GM13977 (cell line): ENCODE data around the gene MAT2B.
"Not testable (repeated sequence)": the region's sequence is repeated elsewhere in the genome, so short reads cannot be mapped to it uniquely, and the experiment has no call there.

Experiments
- DNase-seq: peaks from one replicate; pipeline ENCODE4 v3.0.0; 2012; ENCODE audit warnings: low spot score
- CTCF ChIP-seq: IDR thresholded peaks from 2 replicates; pipeline ENCODE4 v1.5.1; 2012; ENCODE audit warnings: mild to moderate bottlenecking, control low read depth; ENCODE audit not compliant: insufficient read depth; ENCODE audit errors: extremely low read depth, missing control alignments
- in situ Hi-C: fragments of 300-500 bp; cut with MboI; formaldehyde crosslinking; loops from one replicate; pipeline ENCODE4 v1.12.0; 2022; ENCODE audit warnings: low sequenced_read_pairs, low pct_unique_long_range_greater_than_20kb, mixed read lengths, inconsistent platforms; ENCODE audit not compliant: unreplicated experiment

The MAT2B gene

DNA sequence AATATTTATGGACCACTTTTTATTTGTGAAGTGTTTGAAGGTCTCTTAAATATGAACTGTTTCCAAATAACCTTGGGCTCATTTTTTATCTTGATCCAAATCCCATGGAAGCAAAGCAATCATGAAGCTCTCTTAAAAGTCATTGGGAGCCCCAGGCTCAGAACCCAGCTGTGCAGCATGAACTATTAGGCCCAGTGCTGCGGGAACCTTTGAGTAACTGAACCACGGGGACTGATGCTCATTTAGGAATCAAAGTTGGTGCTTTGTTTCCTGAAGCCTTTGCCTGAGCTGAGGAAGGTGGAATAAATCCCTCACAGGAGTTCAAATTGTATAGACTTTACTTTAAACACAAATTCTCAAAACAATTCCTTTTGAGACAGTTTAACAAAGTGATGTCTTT lies 27.8 kb downstream of the MAT2B start:
- DNase-seq = no peak
- in situ Hi-C loops = no loop called here
- no peak for TF ChIP-seq CTCF

DNA sequence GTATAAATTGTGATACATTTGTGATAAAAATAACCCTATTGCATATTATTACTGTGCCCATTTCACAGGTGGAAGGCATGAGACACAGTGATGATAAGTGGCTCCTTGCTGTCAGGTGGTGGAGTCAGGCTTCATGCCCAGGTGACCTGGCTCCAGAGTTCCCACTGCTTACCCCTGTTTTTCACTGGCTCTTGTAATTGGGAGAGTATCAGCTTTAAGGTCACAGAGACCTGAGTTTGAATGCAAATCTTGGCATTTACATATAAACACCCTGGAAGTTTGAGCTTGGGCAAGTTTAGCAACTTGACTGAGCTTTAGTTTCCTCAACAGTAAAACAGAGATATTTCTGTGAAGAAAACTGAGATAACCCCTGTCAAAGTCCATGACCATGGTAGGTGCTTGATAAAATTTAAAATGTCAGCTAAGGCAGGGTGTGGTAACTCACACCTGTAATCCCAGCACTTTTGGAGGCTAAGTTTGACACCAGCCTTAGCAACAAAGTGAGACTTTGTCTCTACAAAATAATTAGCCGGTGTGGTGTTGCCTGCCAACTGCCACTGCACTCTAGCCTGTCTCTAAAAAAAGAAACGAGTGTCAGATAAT lies 29.2 kb downstream of the MAT2B start:
- TF ChIP-seq CTCF = no peak
- no peak for DNase-seq
- in situ Hi-C loops = no loop called here

GRCh38 chr5:163535290-163535689 lies 29.9 kb downstream of the MAT2B start:
- no peak for DNase-seq
- no peak for TF ChIP-seq CTCF
- in situ Hi-C loops = no loop called here

- DNase-seq, in situ Hi-C loops: not testable (repeated sequence)
These were observed 31.0 kb downstream of the MAT2B start for GRCh38 chr5:163536442-163536841.

- DNase-seq = no peak
- in situ Hi-C loops = no loop called here
- no peak for TF ChIP-seq CTCF
These were observed 35.3 kb downstream of the MAT2B start for GRCh38 chr5:163540696-163541095.

DNA sequence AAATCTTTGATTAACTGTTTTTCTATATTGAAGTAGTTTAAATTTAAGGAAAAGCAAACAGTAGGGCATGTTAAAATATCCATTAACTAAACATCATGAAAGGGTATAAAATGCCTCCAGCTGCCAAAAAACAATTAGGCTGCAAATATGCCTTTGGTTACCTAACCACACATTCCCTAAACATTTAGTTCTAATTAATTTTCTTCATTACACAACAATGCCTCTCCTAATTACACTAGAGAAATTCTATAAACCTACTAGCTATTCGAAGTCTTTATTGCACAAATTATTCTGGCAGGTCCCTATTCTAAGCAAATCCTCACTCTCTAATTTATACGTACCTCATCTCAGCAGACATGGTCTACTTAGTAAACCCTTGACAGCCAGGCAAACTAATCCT lies 37.4 kb downstream of the MAT2B start:
- TF ChIP-seq CTCF = no peak
- in situ Hi-C loops = no loop called here
- DNase-seq = no peak

DNA sequence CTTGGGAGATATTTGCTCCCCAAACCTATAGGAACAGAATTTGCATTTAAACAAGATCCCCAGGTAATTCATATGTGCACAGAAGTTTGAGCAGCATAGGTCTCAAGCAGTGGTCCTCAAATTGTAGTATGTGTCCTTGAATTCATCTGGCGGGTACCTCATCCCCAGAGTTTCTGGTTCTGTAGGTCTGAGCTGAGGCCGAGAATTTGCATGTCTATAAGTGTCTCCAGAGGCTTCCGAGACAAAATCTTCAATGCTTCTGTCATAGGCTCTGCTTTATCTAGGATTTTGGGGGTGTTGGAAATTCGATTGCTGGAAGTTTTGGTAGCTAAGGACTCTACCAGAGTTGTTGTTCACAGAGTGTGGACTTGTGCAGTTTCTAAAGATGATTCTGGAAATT lies 38.6 kb downstream of the MAT2B start:
- DNase-seq = no peak
- TF ChIP-seq CTCF = no peak
- in situ Hi-C loops = no loop called here
